Measurements from ENCODE around the gene NCKAP5L.
"Not testable (repeated sequence)": the region's sequence is repeated elsewhere in the genome, so short reads cannot be mapped to it uniquely, and the experiment has no call there.

NCKAP5L gene

DNA sequence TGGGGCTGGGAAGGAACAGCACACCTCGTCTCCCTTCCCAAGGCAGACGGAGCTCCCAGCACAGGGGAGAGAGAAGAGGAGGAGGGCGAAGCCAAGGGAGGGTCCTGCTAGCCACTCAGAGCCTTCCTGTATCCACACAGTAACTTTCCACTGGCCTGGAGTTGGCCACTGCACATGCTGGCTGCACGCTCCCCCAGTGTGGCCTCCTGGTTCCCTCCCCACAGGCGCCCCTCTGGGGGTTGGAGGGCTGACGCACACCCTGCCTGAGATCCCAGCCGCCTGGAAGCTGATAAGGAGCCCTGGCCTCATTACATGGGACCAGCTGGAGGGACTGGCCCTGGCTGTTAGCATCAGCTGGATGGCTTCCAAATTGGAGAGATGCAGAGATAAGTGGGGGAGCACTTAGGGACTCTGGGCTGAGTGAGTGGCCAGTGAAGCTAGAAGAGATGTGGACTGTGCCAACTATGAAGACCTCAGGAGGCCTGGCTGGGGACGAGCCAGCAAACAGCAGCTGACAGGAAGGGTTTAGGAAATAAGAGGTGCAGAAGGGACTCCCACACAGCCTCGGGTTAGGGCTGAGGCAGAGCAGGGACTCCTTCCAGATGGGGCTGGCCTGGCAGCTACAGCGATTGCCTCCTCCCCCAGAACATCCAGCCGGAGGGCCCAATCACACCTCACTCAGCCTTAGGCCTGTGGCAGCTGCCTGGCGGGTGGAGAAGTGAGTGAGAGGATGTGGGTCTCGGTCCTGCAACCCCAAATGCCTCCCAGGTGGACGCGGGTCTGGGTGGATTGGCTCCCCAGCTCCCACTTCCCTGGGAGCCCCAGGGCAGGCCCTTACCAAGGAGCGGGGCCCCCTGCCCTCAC lies 41.0 kb upstream of the NCKAP5L start:
- H3K36me3 Mint-ChIP-seq (ENCODE audit: low read depth), result no peaks in the 10 kb centered on the region
- H3K4me1 Mint-ChIP-seq (ENCODE audit: low read depth), result no peaks in the 10 kb centered on the region
- H3K27me3 Mint-ChIP-seq, result no peaks in the 10 kb centered on the region
- no peak overlapping the region for H3K4me3 Mint-ChIP-seq
- H3K9me3 Mint-ChIP-seq, result no peaks in the 10 kb centered on the region
- no peak overlapping the region for H3K27ac Mint-ChIP-seq

DNA sequence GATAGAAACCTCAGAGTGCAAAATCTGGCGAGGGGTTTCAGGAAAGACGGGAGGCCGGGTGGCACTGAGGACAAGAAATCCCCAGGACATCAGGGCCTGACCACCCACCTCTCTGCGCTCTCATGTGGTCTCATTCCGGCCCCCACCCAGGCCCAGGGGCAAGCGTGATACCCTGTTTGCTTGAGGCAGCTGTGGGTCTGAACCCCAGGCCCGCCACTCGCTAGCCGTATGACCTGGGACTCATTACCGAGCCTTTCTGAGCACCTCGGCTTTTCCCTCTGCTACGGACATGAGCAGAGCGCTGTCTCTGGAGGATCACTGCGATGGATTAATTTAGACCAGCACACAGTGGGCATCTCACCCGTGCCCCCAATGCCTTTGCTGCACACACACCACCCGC lies 40.2 kb upstream of the NCKAP5L start:
- Mint-ChIP-seq H3K36me3 (ENCODE audit: low read depth) (no peaks in the 10 kb centered on the region), H3K9me3 (no peaks in the 10 kb centered on the region), H3K27me3 (no peaks in the 10 kb centered on the region), H3K4me3 (no peak overlapping the region), H3K4me1 (ENCODE audit: low read depth) (no peaks in the 10 kb centered on the region), H3K27ac (no peak overlapping the region)

DNA sequence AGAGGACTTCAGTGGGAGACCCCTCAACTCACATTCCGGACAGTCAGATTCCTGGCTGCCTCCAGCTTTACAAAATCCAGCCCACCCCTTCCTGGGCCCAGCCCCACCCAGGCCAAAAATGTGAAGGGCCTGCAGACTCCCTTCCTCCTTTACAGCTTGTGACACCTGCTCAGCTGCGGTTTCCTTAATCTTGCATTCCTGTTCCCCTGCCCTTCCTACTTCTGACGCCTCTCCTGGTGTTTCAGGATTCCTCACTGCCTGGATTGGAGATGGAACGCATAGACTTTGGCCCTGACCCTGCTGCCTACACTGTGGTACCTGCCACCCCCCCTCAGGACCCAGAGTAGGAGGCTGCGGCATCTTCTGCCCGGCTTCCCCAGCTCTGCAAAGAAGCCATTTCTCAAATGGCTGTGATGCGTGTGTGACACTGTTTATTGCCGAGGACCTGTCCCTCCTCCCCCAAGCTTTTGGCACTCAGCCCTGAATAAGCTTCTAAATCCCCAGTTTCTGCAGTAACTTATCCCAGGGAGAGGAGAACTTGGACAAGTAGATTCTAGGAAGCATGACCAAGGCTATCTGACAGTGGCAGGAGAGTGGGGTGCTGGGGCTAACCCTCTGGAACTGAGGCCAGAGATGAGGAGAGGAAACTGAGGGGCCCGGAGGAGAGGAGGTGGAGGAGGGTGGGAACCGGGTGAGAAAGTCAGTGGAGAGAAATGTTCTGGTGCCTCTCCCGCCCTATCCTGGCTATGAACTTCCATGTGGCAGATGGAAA lies 39.5 kb upstream of the NCKAP5L start:
- H3K9me3 Mint-ChIP-seq, result no peaks in the 10 kb centered on the region
- no peak overlapping the region for H3K4me3 Mint-ChIP-seq
- H3K27me3 Mint-ChIP-seq, result no peaks in the 10 kb centered on the region
- no peak overlapping the region for H3K27ac Mint-ChIP-seq
- H3K36me3 Mint-ChIP-seq (ENCODE audit: low read depth), result no peaks in the 10 kb centered on the region
- H3K4me1 Mint-ChIP-seq (ENCODE audit: low read depth), result no peaks in the 10 kb centered on the region

DNA sequence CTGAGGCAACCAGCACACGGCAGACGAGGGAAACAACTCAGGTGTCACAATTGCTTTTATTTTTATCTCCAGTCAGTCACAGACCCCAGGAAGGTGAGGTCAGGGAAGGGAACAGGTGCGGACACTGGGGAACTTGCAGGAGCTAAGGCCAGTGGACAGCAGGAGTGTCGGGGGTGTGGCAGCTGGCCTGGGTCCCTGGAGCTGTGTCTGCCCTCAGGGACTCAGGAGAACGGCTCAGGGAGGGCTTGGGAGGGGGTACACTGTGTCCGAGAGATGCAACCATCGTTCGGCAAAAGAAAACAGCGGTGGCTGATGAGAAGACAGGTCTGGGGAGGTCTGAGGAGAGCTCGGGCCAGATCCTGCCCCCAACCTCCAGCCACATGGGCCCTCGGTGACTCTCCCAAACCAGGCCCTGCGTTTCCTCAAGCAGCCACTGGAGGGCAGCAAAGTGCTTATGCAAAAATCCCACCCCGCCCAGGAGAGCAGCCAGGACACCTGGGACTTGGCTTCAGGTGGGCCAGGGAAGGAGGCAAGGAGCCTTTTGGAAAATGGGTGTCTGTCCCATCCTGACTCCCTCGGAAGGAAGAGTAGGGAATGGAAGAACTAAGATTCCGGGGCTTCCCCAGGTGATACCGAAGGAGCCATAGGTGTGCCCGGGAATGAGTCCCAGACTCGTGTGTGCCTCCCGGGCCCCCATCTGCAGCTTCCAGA lies 38.8 kb upstream of the NCKAP5L start:
- no peak overlapping the region for H3K4me3 Mint-ChIP-seq
- H3K9me3 Mint-ChIP-seq, result no peaks in the 10 kb centered on the region

GRCh38 chr12:49865782-49866135 lies 37.5 kb upstream of the NCKAP5L start:
- Mint-ChIP-seq H3K36me3 (ENCODE audit: low read depth) (no peaks in the 10 kb centered on the region), H3K9me3 (no peaks in the 10 kb centered on the region), H3K27ac (no peak overlapping the region), H3K4me3 (no peak overlapping the region), H3K27me3 (no peaks in the 10 kb centered on the region), H3K4me1 (ENCODE audit: low read depth) (no peaks in the 10 kb centered on the region)

More for the DNA sequence above, 38.8 kb upstream of the NCKAP5L start:
- Mint-ChIP-seq H3K4me1 (ENCODE audit: low read depth) (no peaks in the 10 kb centered on the region), H3K27ac (peak overlapping the region; percentile 52), H3K36me3 (ENCODE audit: low read depth) (no peaks in the 10 kb centered on the region), H3K27me3 (no peaks in the 10 kb centered on the region)

GRCh38 chr12:49865109-49865781 lies 37.0 kb upstream of the NCKAP5L start:
- no peak overlapping the region for H3K4me3 Mint-ChIP-seq
- no peaks in the 10 kb centered on the region for H3K27me3 Mint-ChIP-seq
- H3K4me1 Mint-ChIP-seq (ENCODE audit: low read depth), result no peaks in the 10 kb centered on the region
- no peak overlapping the region for H3K27ac Mint-ChIP-seq
- no peaks in the 10 kb centered on the region for H3K9me3 Mint-ChIP-seq
- no peaks in the 10 kb centered on the region for H3K36me3 Mint-ChIP-seq (ENCODE audit: low read depth)

DNA sequence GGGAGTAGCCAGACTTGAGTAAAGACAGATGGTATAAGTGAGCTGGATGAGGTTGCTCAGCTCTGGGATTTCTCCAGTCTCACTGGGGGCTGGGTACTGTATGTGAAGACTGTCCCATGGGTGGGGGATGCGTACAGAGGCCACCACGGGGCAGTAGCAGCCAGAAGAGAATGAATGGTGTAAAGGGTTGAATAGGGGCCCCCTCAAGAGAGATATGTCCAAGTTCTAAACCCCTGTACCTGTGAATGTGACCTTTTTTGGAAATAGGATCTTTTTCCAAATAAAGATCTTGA lies 36.5 kb upstream of the NCKAP5L start:
- Mint-ChIP-seq H3K4me3 (no peak overlapping the region), H3K27me3 (no peaks in the 10 kb centered on the region), H3K4me1 (ENCODE audit: low read depth) (no peaks in the 10 kb centered on the region), H3K36me3 (ENCODE audit: low read depth) (no peaks in the 10 kb centered on the region), H3K27ac (no peak overlapping the region), H3K9me3 (no peaks in the 10 kb centered on the region)

- no peaks in the 10 kb centered on the region for H3K4me1 Mint-ChIP-seq (ENCODE audit: low read depth)
- H3K4me3 Mint-ChIP-seq, result no peak overlapping the region
- H3K36me3 Mint-ChIP-seq (ENCODE audit: low read depth), result no peaks in the 10 kb centered on the region
- H3K27me3 Mint-ChIP-seq, result no peaks in the 10 kb centered on the region
- no peaks in the 10 kb centered on the region for H3K9me3 Mint-ChIP-seq
- H3K27ac Mint-ChIP-seq, result no peak overlapping the region
These were observed 36.0 kb upstream of the NCKAP5L start for GRCh38 chr12:49863946-49864797.

DNA sequence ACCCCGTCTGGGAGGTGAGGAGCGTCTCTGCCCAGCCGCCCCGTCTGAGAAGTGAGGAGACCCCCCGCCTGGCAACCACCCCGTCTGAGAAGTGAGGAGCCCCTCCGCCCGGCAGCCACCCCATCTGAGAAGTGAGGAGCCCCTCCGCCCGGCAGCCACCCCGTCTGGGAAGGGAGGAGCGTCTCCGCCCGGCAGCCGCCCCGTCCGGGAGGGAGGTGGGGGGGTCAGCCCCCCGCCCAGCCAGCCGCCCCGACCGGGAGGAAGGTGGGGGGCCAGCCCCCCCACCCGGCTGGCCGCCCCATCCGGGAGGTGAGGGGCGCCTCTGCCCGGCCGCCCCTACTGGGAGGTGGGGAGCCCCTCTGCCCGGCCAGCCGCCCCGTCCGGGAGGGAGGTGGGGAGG lies 32.7 kb upstream of the NCKAP5L start:
- H3K36me3 Mint-ChIP-seq (ENCODE audit: low read depth); H3K27me3 Mint-ChIP-seq; H3K27ac Mint-ChIP-seq; H3K4me1 Mint-ChIP-seq (ENCODE audit: low read depth); H3K4me3 Mint-ChIP-seq; H3K9me3 Mint-ChIP-seq: not testable (repeated sequence)

DNA sequence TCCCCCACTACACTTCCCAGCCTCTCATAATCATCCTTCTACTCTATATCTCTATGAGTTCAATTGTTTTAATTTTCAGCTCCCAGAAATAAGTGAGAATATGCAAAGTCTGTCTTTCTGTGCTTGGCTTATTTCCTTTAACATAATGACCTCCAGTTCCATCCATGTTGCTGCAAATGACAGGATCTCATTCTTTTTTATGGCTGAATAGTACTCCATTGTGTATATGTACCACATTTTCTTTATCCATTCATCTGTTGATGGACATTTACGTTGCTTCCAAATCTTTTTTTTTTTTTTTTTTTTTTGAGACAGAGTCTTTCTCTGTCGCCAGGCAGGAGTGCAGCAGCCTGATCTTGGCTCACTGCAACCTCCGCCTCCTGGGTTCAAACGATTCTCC lies 27.7 kb upstream of the NCKAP5L start:
- H3K4me3 Mint-ChIP-seq; H3K27ac Mint-ChIP-seq; H3K36me3 Mint-ChIP-seq (ENCODE audit: low read depth); H3K27me3 Mint-ChIP-seq; H3K4me1 Mint-ChIP-seq (ENCODE audit: low read depth); H3K9me3 Mint-ChIP-seq: not testable (repeated sequence)

- H3K27me3 Mint-ChIP-seq, result peaks cover 8% of the 10 kb centered on the region
- H3K4me3 Mint-ChIP-seq, result no peak overlapping the region
- no peaks in the 10 kb centered on the region for H3K4me1 Mint-ChIP-seq (ENCODE audit: low read depth)
These were observed 26.8 kb upstream of the NCKAP5L start for GRCh38 chr12:49854976-49855375.

DNA sequence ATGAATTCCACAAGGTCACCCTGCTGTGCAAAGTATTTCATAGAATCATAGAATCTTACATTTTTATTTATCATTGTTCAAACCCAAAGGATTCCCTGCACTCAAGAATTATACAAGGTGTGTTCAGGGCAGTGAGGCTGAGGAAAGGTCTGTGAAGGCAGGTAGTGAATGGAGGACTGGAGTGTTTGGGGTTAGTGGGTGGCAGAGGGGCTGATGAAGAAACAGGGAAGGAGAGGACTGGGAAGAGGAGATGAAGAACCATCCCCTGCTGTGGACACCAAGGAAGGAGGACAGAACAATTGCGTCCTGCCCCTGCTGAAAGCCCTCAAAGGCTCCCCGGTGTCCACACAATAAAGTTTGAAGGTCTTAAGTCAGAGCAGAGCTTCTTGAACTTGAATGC lies 25.5 kb upstream of the NCKAP5L start:
- Mint-ChIP-seq H3K27ac (no peak overlapping the region), H3K36me3 (ENCODE audit: low read depth) (no peaks in the 10 kb centered on the region), H3K4me1 (ENCODE audit: low read depth) (no peaks in the 10 kb centered on the region), H3K4me3 (no peak overlapping the region), H3K9me3 (no peaks in the 10 kb centered on the region), H3K27me3 (peaks cover 15% of the 10 kb centered on the region)

More at GRCh38 chr12:49854976-49855375, 26.8 kb upstream of the NCKAP5L start:
- no peaks in the 10 kb centered on the region for H3K36me3 Mint-ChIP-seq (ENCODE audit: low read depth)
- no peak overlapping the region for H3K27ac Mint-ChIP-seq
- no peaks in the 10 kb centered on the region for H3K9me3 Mint-ChIP-seq

DNA sequence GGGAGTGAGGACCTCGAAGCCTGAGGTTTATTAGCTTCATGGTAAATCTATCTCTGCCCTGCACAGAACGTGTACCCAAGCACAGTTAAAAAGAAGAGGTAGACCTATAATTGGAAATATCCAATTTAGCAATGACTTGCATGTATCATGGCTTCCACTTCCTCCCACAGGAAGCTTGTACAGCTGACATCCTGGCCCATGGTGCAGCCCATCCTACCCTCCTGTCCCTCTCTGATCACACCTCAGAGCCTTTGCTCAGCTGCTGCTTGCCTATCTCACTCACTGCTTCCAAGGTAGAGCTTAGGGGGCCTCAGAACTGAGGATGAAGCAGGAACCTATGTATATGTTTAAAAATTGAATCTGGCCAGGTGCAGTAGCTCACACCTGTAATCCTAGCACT lies 18.9 kb upstream of the NCKAP5L start:
- peaks cover 21% of the 10 kb centered on the region for H3K27me3 Mint-ChIP-seq
- H3K9me3 Mint-ChIP-seq, result no peaks in the 10 kb centered on the region
- no peak overlapping the region for H3K4me3 Mint-ChIP-seq
- H3K4me1 Mint-ChIP-seq (ENCODE audit: low read depth), result peaks cover 23% of the 10 kb centered on the region
- no peaks in the 10 kb centered on the region for H3K36me3 Mint-ChIP-seq (ENCODE audit: low read depth)
- H3K27ac Mint-ChIP-seq, result no peak overlapping the region

- Mint-ChIP-seq H3K27me3 (peaks cover 13% of the 10 kb centered on the region), H3K4me1 (ENCODE audit: low read depth) (peaks cover 35% of the 10 kb centered on the region), H3K9me3 (no peaks in the 10 kb centered on the region), H3K4me3 (no peak overlapping the region), H3K36me3 (ENCODE audit: low read depth) (no peaks in the 10 kb centered on the region), H3K27ac (no peak overlapping the region)
These were observed 17.8 kb upstream of the NCKAP5L start for GRCh38 chr12:49846032-49846431.
